ENCODE measurements around the gene FAXC. TPM values are rescaled to one million over a fixed set of nuclear protein-coding genes. Genes with fewer than 3 reads are reported as not detected.
A peak's percentile ranks its signal among the peaks of the same experiment; 100 is the strongest.

FAXC gene
- polyA plus RNA-seq, result 4.9 TPM
- long read RNA-seq, donor 1, result 0 reads
- long read RNA-seq, donor 2, result 0 reads
- long read RNA-seq, donor 3, result 0 reads
- long read RNA-seq, donor 4, result 0 reads
- long read RNA-seq, donor 5, result 0 reads
- long read RNA-seq, donor 6, full-length matches to known transcripts, result 1 of 1 reads
- long read RNA-seq, donor 6, partial matches to known transcripts, result 0 of 1 reads
- long read RNA-seq, donor 6, other reads (novel, unspliced or antisense), result 0 of 1 reads
- long read RNA-seq, donor 7, full-length matches to known transcripts, result 1 of 1 reads
- long read RNA-seq, donor 7, partial matches to known transcripts, result 0 of 1 reads
- long read RNA-seq, donor 7, other reads (novel, unspliced or antisense), result 0 of 1 reads
- long read RNA-seq, donor 8, result 0 reads
- long read RNA-seq, donor 9, full-length matches to known transcripts, result 2 of 2 reads
- long read RNA-seq, donor 9, partial matches to known transcripts, result 0 of 2 reads
- long read RNA-seq, donor 9, other reads (novel, unspliced or antisense), result 0 of 2 reads
- long read RNA-seq, donor 10, full-length matches to known transcripts, result 1 of 1 reads
- long read RNA-seq, donor 10, partial matches to known transcripts, result 0 of 1 reads
- long read RNA-seq, donor 10, other reads (novel, unspliced or antisense), result 0 of 1 reads
- long read RNA-seq, donor 11, result 0 reads

DNA sequence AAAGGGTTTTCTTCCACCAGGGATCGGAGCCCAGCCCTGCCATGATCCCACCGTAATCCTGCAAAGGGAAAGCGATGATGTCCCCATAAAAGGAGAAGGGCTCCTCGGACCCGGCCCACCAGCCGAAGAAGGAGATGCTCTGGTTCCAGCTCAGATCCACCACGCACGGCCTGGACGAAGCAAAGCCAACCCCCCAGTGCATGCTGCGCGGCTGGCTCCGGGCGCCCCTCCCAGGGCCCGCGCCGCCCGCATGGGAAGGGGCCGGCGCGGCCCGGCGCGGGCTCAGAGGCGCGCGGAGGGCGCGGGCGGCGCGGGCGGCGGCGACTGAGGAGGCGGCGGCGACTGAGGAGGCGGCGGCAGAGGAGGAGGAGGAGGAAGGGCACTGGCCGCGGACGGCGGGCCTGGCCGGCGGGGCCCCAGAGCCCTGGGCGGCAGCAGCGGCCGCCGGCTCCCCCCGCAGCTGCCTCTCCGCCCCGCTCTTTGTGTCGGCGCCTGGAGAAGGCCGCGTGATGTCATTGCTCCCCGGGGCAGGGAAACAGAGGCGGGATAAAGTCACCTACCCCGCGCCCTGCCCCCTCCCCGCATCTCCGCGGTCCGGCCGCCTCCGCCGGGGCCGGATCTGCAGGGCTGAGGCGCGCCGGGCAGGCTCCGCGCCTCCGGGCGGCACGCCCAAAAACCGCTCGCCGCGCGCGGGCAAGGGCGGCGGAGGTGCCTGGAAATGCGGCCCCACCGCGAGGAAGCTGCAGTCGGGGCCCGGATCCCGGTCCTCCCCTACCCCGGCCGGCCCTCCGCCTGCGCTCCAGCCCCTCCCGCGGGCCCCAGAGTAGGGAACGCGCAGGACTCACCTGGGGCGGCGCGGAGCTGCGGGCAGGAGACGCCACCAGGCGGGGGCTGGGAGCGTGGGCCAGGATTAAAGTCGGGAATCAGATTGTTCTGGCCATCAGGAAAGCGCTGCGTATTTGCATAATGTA lies at the start of gene FAXC:
Gene FAXC (minus strand): TSS at position 504 of the 971 bp plus-strand sequence. CDS start 302 bp downstream, at position 202.
- H3K4me3 ChIP-seq (ENCODE audit: low read length), result peak within 1 kb of the TSS; percentile 52
- peaks cover 5% of the 10 kb centered on the region for H3K4me1 ChIP-seq (ENCODE audit: control insufficient read depth, insufficient read depth, low read length)
- peak within 1 kb of the TSS; percentile 25 for H3K27ac ChIP-seq (ENCODE audit: low read length)
- DNase-seq, result peak; percentile 5 to 57
- peaks cover 47% of the 10 kb centered on the region for H3K27me3 ChIP-seq (ENCODE audit: control insufficient read depth, insufficient read depth, low read length)
- no CpG with 5 or more reads among the region's 108 CpGs for WGBS (ENCODE audit: insufficient coverage, low lambda C conversion rate)
- no peaks in the 10 kb centered on the region for H3K36me3 ChIP-seq (ENCODE audit: control insufficient read depth, insufficient read depth, low read length)
- peaks cover 2% of the 10 kb centered on the region for H3K9me3 ChIP-seq (ENCODE audit: control insufficient read depth, low read depth, low read length)

DNA sequence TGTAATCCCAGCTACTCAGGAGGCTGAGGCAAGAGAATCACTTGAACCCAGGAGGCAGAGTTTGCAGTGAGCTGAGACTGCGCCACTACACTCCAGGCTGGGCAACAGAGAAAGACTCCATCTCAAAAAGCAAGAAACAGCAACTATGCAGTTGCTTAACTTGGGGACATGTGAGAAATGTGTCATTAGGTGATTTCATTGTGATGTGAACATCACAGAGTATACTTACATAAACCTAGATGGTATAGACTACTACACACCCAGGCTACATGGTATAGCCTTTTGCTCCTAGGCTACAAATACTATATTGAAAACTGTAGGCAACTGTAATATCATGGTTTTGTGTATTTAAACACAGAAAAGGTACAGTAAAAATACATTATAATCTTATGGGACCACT lies 47.8 kb upstream of the FAXC start:
- no peak for DNase-seq
- H3K27ac ChIP-seq (ENCODE audit: low read length), result no peak overlapping the region
- peaks cover 20% of the 10 kb centered on the region for H3K36me3 ChIP-seq (ENCODE audit: control insufficient read depth, insufficient read depth, low read length)
- H3K27me3 ChIP-seq (ENCODE audit: control insufficient read depth, insufficient read depth, low read length), result no peaks in the 10 kb centered on the region
- H3K4me3 ChIP-seq (ENCODE audit: low read length), result no peak overlapping the region
- peaks cover 3% of the 10 kb centered on the region for H3K4me1 ChIP-seq (ENCODE audit: control insufficient read depth, insufficient read depth, low read length)
- H3K9me3 ChIP-seq (ENCODE audit: control insufficient read depth, low read depth, low read length), result no peaks in the 10 kb centered on the region
- WGBS (ENCODE audit: insufficient coverage, low lambda C conversion rate), result no CpG with 5 or more reads among the region's 1 CpG

DNA sequence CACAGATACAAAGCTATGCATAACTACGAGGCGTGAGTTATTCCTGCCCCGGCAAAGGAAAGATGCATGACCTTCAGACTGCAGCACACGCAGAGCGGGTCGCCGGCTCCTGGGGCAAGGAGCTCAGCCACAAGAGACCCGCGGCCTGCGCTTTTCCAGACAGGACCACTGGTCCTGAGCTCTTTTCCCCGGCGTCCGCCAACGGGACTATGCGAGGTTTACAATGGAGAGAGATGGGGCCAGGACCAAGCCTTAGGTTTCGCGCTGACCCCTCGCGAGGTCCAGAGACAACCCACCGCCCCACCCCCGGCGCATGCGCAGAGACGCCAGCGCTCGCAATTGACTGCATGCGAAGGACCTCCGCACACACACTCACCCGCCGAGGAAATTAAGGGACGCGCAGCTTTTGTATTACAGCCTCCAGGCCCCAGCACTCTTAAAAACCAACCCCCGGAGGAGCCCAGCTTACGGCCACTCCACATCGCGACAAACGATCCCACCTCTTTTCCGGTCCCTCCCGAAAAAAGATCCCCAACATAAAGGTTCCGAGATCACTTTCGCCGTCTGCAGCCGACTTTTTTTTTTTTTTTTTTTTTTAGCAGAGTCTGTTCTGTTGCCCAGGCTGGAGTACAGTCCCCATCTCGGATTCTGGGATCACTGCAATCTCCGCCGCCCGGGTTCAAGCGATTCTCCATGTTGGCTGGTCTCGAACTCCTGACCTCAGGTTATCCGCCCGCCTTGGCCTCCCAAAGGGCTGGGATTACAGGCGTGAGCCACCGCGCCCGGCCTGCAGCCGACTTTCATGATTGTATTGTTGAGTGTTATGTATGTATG lies 44.4 kb upstream of the FAXC start, which contains the start of gene COQ3:
Gene COQ3 (minus strand): TSS at position 498 of the 834 bp plus-strand sequence. CDS start 16 bp downstream, at position 482.
- Histone ChIP-seq H3K4me1 (ENCODE audit: control insufficient read depth, insufficient read depth, low read length) (peaks cover 3% of the 10 kb centered on the region), H3K27ac (ENCODE audit: low read length) (peak within 1 kb of the TSS; percentile 54), H3K9me3 (ENCODE audit: control insufficient read depth, low read depth, low read length) (no peaks in the 10 kb centered on the region), H3K4me3 (ENCODE audit: low read length) (peak within 1 kb of the TSS; percentile 68), H3K27me3 (ENCODE audit: control insufficient read depth, insufficient read depth, low read length) (no peaks in the 10 kb centered on the region), H3K36me3 (ENCODE audit: control insufficient read depth, insufficient read depth, low read length) (no peaks in the 10 kb centered on the region)
- peak; percentile 54 to 83 for DNase-seq
- no CpG with 5 or more reads among the region's 56 CpGs for WGBS (ENCODE audit: insufficient coverage, low lambda C conversion rate)

DNA sequence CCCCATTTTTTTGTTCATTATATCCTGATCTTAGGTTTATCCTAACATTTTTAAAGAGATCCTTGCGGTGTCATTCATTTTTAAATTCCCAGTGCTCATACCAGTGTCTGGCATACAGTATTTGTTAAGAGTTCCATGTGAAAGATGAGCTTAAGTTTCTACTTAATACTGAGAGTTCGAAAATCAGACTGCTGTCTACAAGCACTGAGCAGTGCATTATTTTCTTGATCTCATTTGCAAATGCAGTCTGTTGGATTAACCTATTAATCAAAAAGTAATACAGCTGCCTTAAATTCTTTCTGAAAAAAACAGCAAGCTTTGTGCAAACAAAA lies 43.9 kb upstream of the FAXC start:
- DNase-seq, result no peak
- H3K27ac ChIP-seq (ENCODE audit: low read length), result no peak overlapping the region
- peaks cover 3% of the 10 kb centered on the region for H3K4me1 ChIP-seq (ENCODE audit: control insufficient read depth, insufficient read depth, low read length)
- H3K4me3 ChIP-seq (ENCODE audit: low read length), result peak overlapping the region; percentile 68
- WGBS (ENCODE audit: insufficient coverage, low lambda C conversion rate), result 40% methylated on average over 1 of the region's 2 CpGs
- no peaks in the 10 kb centered on the region for H3K36me3 ChIP-seq (ENCODE audit: control insufficient read depth, insufficient read depth, low read length)
- no peaks in the 10 kb centered on the region for H3K9me3 ChIP-seq (ENCODE audit: control insufficient read depth, low read depth, low read length)
- no peaks in the 10 kb centered on the region for H3K27me3 ChIP-seq (ENCODE audit: control insufficient read depth, insufficient read depth, low read length)

DNA sequence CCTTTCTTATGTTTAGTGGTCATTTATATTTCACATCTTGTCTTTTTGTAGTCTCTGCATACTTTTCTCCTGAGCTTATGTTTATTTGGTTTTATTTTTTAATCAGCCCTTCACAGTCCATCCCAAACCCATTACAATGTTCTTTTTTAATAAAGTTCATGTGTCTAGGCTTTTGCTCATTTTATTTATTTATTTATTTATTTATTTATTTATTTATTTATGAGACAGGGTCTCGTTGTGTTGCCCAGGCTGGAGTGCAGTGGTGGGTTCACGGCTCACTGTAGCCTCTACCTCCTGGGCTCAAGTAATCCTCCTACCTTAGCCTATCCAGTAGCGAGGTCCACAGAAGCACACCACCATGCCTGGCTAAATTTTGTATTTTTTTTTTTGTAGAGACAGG lies 41.4 kb upstream of the FAXC start:
- DNase-seq, result no peak
- 90% methylated on average over 2 of the region's 3 CpGs for WGBS (ENCODE audit: insufficient coverage, low lambda C conversion rate)

DNA sequence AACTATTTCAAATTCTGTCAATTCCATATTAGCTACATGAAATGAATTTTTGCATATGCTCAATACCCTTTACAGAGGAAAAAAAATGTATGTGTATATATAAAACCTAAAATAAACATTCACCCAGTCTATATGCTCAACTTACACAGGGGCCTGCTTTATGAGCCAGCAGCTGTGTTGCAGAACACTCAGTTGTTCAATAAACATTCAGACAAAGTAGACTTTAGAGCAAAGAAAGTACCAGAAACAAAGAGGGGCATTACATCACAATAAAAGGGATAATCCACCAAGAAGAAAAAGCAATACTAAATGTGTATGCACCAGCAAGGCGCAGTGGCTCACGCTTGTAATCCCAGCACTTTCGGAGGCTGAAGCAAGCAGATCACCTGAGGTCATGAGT lies 35.0 kb upstream of the FAXC start:
- H3K4me1 ChIP-seq (ENCODE audit: control insufficient read depth, insufficient read depth, low read length), result no peaks in the 10 kb centered on the region
- H3K27ac ChIP-seq (ENCODE audit: low read length), result no peak overlapping the region
- no peaks in the 10 kb centered on the region for H3K9me3 ChIP-seq (ENCODE audit: control insufficient read depth, low read depth, low read length)
- no peak overlapping the region for H3K4me3 ChIP-seq (ENCODE audit: low read length)
- WGBS (ENCODE audit: insufficient coverage, low lambda C conversion rate), result no CpG with 5 or more reads among the region's 3 CpGs
- H3K27me3 ChIP-seq (ENCODE audit: control insufficient read depth, insufficient read depth, low read length), result no peaks in the 10 kb centered on the region
- peak in 1 of 2 donors; percentile 7 for DNase-seq
- H3K36me3 ChIP-seq (ENCODE audit: control insufficient read depth, insufficient read depth, low read length), result no peaks in the 10 kb centered on the region

More for the DNA sequence above, 41.4 kb upstream of the FAXC start:
- no peaks in the 10 kb centered on the region for H3K9me3 ChIP-seq (ENCODE audit: control insufficient read depth, low read depth, low read length)
- peaks cover 3% of the 10 kb centered on the region for H3K4me1 ChIP-seq (ENCODE audit: control insufficient read depth, insufficient read depth, low read length)
- no peak overlapping the region for H3K27ac ChIP-seq (ENCODE audit: low read length)
- H3K36me3 ChIP-seq (ENCODE audit: control insufficient read depth, insufficient read depth, low read length), result no peaks in the 10 kb centered on the region
- H3K27me3 ChIP-seq (ENCODE audit: control insufficient read depth, insufficient read depth, low read length), result no peaks in the 10 kb centered on the region
- H3K4me3 ChIP-seq (ENCODE audit: low read length), result no peak overlapping the region

DNA sequence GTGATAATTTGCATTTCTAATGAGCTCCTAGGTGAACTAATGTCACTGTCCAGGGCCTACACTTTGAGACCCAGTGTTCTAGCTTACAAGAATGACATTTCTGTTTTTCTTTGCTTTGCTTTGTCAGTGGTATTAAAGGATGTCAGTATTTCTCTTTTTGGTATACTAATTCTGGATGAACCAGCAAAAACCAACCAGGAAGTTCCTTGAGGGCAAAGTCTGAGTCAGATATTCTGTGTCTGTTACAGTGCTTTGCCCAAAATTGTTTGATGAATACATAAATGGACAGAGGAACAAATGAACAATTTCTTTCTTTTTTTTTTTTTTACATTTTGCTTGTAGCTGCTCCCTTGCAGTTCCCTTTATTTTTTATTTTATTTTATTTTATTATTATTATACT lies 29.2 kb upstream of the FAXC start:
- DNase-seq, result no peak
- Histone ChIP-seq H3K27me3 (ENCODE audit: control insufficient read depth, insufficient read depth, low read length) (no peaks in the 10 kb centered on the region), H3K36me3 (ENCODE audit: control insufficient read depth, insufficient read depth, low read length) (no peaks in the 10 kb centered on the region), H3K4me3 (ENCODE audit: low read length) (no peak overlapping the region), H3K27ac (ENCODE audit: low read length) (no peak overlapping the region), H3K4me1 (ENCODE audit: control insufficient read depth, insufficient read depth, low read length) (no peaks in the 10 kb centered on the region), H3K9me3 (ENCODE audit: control insufficient read depth, low read depth, low read length) (no peaks in the 10 kb centered on the region)

DNA sequence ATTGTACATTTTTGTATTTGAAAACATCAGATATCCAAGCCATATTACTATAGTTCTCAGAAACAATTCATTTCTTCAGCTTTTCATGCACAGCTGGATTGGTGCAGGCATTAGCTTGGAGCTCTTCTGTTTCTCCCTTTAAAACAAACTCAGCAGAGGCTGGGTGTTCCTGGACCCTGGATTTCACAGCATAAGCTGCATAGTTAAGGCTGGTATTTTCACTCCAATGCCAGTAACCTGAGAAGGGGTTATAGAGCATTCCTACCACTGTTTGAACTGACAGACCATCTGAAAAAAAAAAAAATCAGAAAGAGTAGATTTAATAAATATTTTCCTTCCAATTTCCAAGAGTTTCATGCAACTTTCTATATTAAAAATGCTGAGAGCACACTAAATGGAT lies 20.1 kb upstream of the FAXC start:
- Histone ChIP-seq H3K36me3 (ENCODE audit: control insufficient read depth, insufficient read depth, low read length) (peaks cover 2% of the 10 kb centered on the region), H3K27me3 (ENCODE audit: control insufficient read depth, insufficient read depth, low read length) (no peaks in the 10 kb centered on the region), H3K4me1 (ENCODE audit: control insufficient read depth, insufficient read depth, low read length) (no peaks in the 10 kb centered on the region), H3K4me3 (ENCODE audit: low read length) (no peak overlapping the region), H3K27ac (ENCODE audit: low read length) (no peak overlapping the region), H3K9me3 (ENCODE audit: control insufficient read depth, low read depth, low read length) (no peaks in the 10 kb centered on the region)
- no peak for DNase-seq

DNA sequence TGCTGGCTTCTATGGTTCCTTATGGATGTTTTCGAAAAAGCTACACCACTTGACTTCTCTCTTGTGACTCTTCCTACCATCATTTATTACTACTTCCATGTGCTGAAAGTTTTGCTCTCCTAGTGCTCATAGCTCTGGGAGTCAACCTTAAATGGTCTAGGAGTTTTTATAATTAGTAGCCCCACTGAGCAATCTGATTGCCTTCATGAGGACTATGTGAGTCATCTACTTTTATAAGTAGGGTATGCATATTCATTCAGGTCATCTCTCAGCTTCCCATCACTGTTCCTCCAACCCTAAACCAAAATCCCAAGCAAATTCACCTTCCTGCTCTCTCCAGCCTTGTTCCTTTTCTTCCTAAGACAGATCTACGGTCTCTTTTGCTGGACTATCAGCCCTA lies 17.4 kb upstream of the FAXC start:
- Histone ChIP-seq H3K27me3 (ENCODE audit: control insufficient read depth, insufficient read depth, low read length) (no peaks in the 10 kb centered on the region), H3K9me3 (ENCODE audit: control insufficient read depth, low read depth, low read length) (no peaks in the 10 kb centered on the region), H3K4me3 (ENCODE audit: low read length) (no peak overlapping the region), H3K36me3 (ENCODE audit: control insufficient read depth, insufficient read depth, low read length) (no peaks in the 10 kb centered on the region), H3K27ac (ENCODE audit: low read length) (no peak overlapping the region), H3K4me1 (ENCODE audit: control insufficient read depth, insufficient read depth, low read length) (no peaks in the 10 kb centered on the region)
- no peak for DNase-seq
- WGBS (ENCODE audit: insufficient coverage, low lambda C conversion rate), result 100% methylated on average over 2 of the region's 2 CpGs
